Right ventricle myocardium superior (tissue), 1 donor: ENCODE results near the gene HIPK3. TPM values are rescaled to one million over a fixed set of nuclear protein-coding genes. Genes with fewer than 3 reads are reported as not detected.
"Not testable (repeated sequence)": the region's sequence is repeated elsewhere in the genome, so short reads cannot be mapped to it uniquely, and the experiment has no call there.

Experiments
- ATAC-seq: fragments of 200-7000 bp; cut with Tn5 transposase; one replicate; pipeline ENCODE4 v1.9.1; 2020; ENCODE audit warnings: mild to moderate bottlenecking; ENCODE audit not compliant: poor library complexity
- DNase-seq: peaks from one replicate; pipeline ENCODE4 v3.0.0-alpha.2; 2020
- intact Hi-C: fragments of 100-400 bp; cut with DNase I; formaldehyde crosslinking; loops from one replicate; pipeline ENCODE4 v1.11.2; 2022
- total RNA-seq: library from RNA; stranded (reverse); fragmentation: NEBNext Ultra II Directional; extraction: Animal tissue kit (Norgen Biotek cat#: 25700); gene quantifications from one replicate; pipeline ENCODE4 v1.2.1, GENCODE V29; 2021
- donor health status: DM: no; HTN: yes; CAD: no; lungs with severe emphysema.

HIPK3 gene
- total RNA-seq, 1 donor from 2014 or later = 294 TPM

- DNase-seq (no peak), ATAC-seq (peak; percentile 88)
- intact Hi-C loops = no loop called here
Observed at GRCh38 chr11:33291004-33291777, 34.0 kb downstream of the HIPK3 start.

- ATAC-seq (peak; percentile 21), DNase-seq (no peak)
- intact Hi-C loops = no loop called here
Observed at GRCh38 chr11:33292311-33292710, 35.1 kb downstream of the HIPK3 start.

DNA sequence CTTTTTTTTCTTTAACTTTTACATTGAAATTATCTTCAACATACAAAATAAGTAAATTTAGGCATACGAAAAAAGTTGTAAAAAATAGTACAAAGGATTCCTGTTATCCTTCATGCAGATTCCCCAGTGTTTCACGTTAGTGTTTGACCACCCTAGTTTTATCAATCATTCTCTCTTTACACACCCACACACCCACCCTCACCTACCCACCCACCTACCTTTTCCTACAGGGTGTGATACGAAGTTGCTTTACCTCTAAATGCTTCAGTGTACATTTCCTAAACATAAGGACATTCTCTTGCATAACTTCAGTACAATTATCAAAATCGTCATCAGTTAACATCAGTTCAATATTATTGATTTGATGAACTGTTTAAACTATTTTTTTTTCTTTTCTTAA lies 37.0 kb downstream of the HIPK3 start:
- no peak for ATAC-seq
- intact Hi-C loops = no loop called here
- DNase-seq = no peak

DNA sequence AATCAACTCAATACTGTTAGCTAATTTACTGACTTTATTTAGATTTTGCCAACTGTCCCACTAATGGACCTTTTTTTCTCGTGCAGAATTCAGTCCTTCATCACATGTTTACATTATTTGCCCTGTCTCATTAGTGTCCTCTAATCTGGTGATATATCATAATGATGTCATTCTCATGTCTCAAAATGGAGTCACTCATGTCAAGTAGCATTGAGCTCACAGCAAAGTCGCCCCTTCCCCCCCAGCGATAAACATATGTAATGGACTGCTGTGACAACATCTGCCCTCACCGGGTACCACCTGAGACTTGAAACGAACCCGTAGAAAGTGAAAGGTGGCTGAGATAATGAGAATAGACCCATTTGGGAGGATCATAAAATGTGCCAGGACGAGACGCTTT lies 37.6 kb downstream of the HIPK3 start:
- no peak for ATAC-seq
- intact Hi-C loops = no loop called here
- no peak for DNase-seq

GRCh38 chr11:33296695-33297094 lies 39.5 kb downstream of the HIPK3 start:
- intact Hi-C loops = no loop called here
- DNase-seq (no peak), ATAC-seq (no peak)

GRCh38 chr11:33303541-33303940 lies 46.4 kb downstream of the HIPK3 start:
- no peak for DNase-seq
- intact Hi-C loops = no loop called here
- ATAC-seq = peak; percentile 34

- ATAC-seq, DNase-seq, intact Hi-C loops: not testable (repeated sequence)
Observed at GRCh38 chr11:33306821-33307220, 49.6 kb downstream of the HIPK3 start.

DNA sequence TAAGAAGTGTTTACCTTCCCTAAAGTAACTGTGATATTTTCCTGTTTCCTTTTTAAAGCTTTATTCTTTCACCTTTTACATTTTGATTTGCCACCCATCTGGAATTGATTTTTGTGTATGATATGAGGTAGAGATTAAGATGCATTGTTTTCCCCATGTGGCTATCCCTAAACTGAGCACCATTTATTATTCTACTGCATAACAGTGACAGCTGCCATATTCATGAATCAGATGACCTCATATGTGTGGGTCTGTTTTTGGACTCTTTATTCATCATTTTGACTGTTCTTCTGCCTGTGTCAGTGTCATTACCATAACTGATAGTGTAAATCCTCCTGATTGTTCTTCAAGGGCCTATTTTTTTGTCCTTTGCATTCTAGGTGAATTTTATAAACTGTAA lies 50.8 kb downstream of the HIPK3 start:
- no peak for DNase-seq
- intact Hi-C loops = no loop called here
- no peak for ATAC-seq

GRCh38 chr11:33309118-33309517 lies 51.9 kb downstream of the HIPK3 start:
- no peak for ATAC-seq
- intact Hi-C loops = no loop called here
- DNase-seq = no peak

GRCh38 chr11:33310720-33311500 lies 53.7 kb downstream of the HIPK3 start:
- DNase-seq = no peak
- ATAC-seq = no peak
- intact Hi-C loops = no loop called here

- ATAC-seq (no peak), DNase-seq (no peak)
- intact Hi-C loops = no loop called here
Observed at GRCh38 chr11:33311680-33312079, 54.5 kb downstream of the HIPK3 start.

DNA sequence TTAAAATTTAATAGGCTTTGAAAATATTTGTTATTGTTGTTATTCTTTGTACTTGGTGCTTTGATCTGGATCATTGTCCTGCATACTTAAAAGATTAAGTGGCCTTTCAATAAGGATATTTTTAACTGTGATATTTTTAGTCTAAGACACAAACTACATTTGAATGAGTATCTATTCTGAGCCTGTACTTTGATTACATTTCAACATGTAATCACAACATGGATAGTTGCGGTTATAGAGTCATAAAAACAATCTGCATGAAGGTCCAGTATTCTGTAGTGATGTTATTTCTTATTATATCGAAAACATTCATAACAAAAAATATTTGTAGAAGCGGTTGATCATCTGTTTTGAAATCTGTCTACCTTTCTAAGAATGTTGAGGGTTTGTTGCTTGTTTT lies 58.6 kb downstream of the HIPK3 start:
- intact Hi-C loops = no loop called here
- DNase-seq (no peak), ATAC-seq (peak; percentile 66)

- ATAC-seq = no peak
- DNase-seq = no peak
- intact Hi-C loops = no loop called here
Observed at GRCh38 chr11:33317662-33318061, 60.5 kb downstream of the HIPK3 start.

GRCh38 chr11:33320016-33320813 lies 63.0 kb downstream of the HIPK3 start:
- DNase-seq (no peak), ATAC-seq (no peak)
- intact Hi-C loops = no loop called here

- intact Hi-C loops = no loop called here
- peak; percentile 34 for ATAC-seq
Observed at GRCh38 chr11:33320814-33321330, 63.7 kb downstream of the HIPK3 start.

GRCh38 chr11:33321422-33321821 lies 64.2 kb downstream of the HIPK3 start:
- ATAC-seq (no peak), DNase-seq (no peak)
- intact Hi-C loops = no loop called here

More at GRCh38 chr11:33320814-33321330, 63.7 kb downstream of the HIPK3 start:
- DNase-seq = no peak

DNA sequence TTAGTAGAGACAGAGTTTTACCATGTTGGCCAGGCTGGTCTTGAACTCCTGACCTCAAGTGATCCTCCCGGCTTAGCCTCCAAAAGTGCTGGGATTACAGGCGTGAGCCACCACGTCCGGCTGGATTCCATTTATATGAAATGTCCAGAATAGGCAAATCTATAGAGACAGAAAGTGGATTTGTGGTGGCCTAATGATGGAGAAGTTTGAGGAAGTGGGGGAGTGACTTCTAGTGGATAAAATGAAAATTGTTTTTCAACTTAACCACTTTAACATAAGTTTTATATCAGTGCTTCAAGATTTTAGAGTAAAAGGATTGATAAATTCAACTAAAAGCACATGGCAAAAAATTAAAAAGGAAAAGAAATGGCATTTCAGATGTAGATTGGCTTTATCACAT lies 66.2 kb downstream of the HIPK3 start:
- intact Hi-C loops = no loop called here
- no peak for DNase-seq
- ATAC-seq = no peak

GRCh38 chr11:33324302-33324985 lies 67.3 kb downstream of the HIPK3 start:
- peak; percentile 31 for ATAC-seq
- DNase-seq = no peak
- intact Hi-C loops = no loop called here
